GM23248 (cell line): ENCODE results near the gene TENT4A.

Experiments used
- EZH2 ChIP-seq: fragments of 200-600 bp; sonication (generic); IDR thresholded peaks from 2 replicates; pipeline ENCODE4 v1.6.1; 2018; ENCODE audit warnings: antibody characterized with exemption, mild to moderate bottlenecking; ENCODE audit not compliant: insufficient read depth, poor library complexity, severe bottlenecking
- EZH2phosphoT487 ChIP-seq: fragments of 200-600 bp; sonication (generic); IDR thresholded peaks from 2 replicates; pipeline ENCODE4 v1.6.1; 2018; ENCODE audit warnings: antibody characterized with exemption, moderate library complexity, mild to moderate bottlenecking, low read depth; ENCODE audit not compliant: insufficient read depth

DNA sequence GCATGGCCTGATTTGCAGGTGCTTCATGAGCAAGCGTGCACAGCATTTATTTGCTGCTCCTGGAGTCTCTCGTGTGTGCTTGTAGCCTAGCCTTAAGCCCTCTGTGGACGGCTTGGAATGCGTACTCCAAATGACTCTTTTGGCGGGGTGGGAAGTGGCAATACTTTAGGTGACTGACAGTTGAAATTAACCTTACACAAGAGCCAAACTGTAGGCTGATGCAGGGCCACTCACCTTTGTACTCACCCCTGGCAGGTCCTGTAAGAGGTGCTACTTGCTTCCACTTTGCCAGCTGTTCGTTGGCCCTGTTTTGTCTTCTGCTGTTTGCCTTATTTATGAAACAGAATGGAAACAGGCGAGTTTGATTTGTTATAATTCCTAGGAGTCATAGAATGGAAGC, 22.9 kb downstream of the TENT4A start:
- TF ChIP-seq EZH2 = no peak
- TF ChIP-seq EZH2phosphoT487 = no peak
